ENCODE measurements around the gene CLRN3. TPM values are rescaled to one million over a fixed set of nuclear protein-coding genes. Genes with fewer than 3 reads are reported as not detected.
A peak's percentile ranks its signal among the peaks of the same experiment; 100 is the strongest.

Gene CLRN3
- total and polyA plus RNA-seq, 9 of the 15 experiments (the other 6 are each of a cell fraction or from before 2014, with no cell fraction given): not detected

- no peak for DNase-seq (ENCODE audit: extremely low read depth in 1 of 4, low spot score in 3 of 4)
- Histone ChIP-seq H3K36me3 (ENCODE audit: control insufficient read depth, insufficient read depth, low read length) (no peaks in the 10 kb centered on the region), H3K4me2 (ENCODE audit: insufficient read depth, low read length) (no peak overlapping the region), H3K9me1 (ENCODE audit: control insufficient read depth, insufficient read depth, low read length) (no peaks in the 10 kb centered on the region), H3K79me2 (ENCODE audit: control insufficient read depth, insufficient read depth, low read length) (no peaks in the 10 kb centered on the region), H2AFZ (ENCODE audit: low read depth, low read length) (no peak overlapping the region), H3K27ac (ENCODE audit: extremely low read depth, low read depth, low read length) (no peak overlapping the region), H3K4me1 (replicated peaks in 1 of 2; ENCODE audit: control insufficient read depth in 2 of 2, insufficient read depth in 2 of 2, low read length in 2 of 2) (peaks cover 0 to 5% of the 10 kb centered on the region in 2 experiments; a peak in 1 of 5 replicates), H4K20me1 (replicated peaks; ENCODE audit: control insufficient read depth, insufficient read depth, low read length) (no peaks in the 10 kb centered on the region), H3K4me3 (no peak overlapping the region), H3K9ac (ENCODE audit: insufficient read depth in 1 of 2, low read depth in 2 of 2, low read length in 2 of 2) (no peak overlapping the region), H3K9me3 (replicated peaks; ENCODE audit: control insufficient read depth, insufficient read depth, low read depth, low read length) (no peaks in the 10 kb centered on the region), H3K27me3 (ENCODE audit: control insufficient read depth in 2 of 2, insufficient read depth in 2 of 2, low read length in 2 of 2) (peaks cover 0 to 5% of the 10 kb centered on the region in 2 experiments; a peak in 1 of 5 replicates)
- ChIA-PET CTCF (ENCODE audit: low intra/inter-chr PET ratio) (no interaction called here), POLR2A (no interaction called here)
- ATAC-seq: no peak
- TF ChIP-seq ZHX1 (conservative IDR thresholded peaks at IDR 0.05; ENCODE audit: low read length): no peak
- TF ChIP-seq TFE3 (CRISPR knock-in tag; IDR thresholded peaks at IDR 0.05): peak; percentile 80
- TF ChIP-seq RAD51 (IDR thresholded peaks at IDR 0.05; ENCODE audit: borderline replicate concordance, low read depth): peak; percentile 26; the same call in 1 of the 2 replicates
- 4% methylated on average over 10 of the region's 13 CpGs for WGBS (ENCODE audit: insufficient coverage, low coverage, missing lambda C conversion rate)
- FAIRE-seq: no peak
- intact Hi-C loops (cut with micrococcal nuclease) (no loop called here), in situ Hi-C loops (cut with MboI) (no loop called here)
- no TSS peak for BruUV-seq (replicated peaks)
Observed at GRCh38 chr10:127908106-127908958, 15.6 kb upstream of the CLRN3 start.
